Cardiac muscle cell (in vitro differentiated cells and primary cell): ENCODE results near the gene TOB2. TPM values are rescaled to one million over a fixed set of nuclear protein-coding genes. Genes with fewer than 3 reads are reported as not detected.

Experiments
- DNase-seq, 2 donors: peaks; one replicate each; pipeline versions ENCODE4 v3.0.0 to v3.0.0-alpha.2; 2010 to 2017; ENCODE audit warnings: low read depth in 1 of 2, low spot score in 1 of 2
- H3K27ac ChIP-seq: fragments of 200-600 bp; sonication (generic); 2 replicates; pipeline ENCODE4 v1.5.1; 2016
- H3K27me3 ChIP-seq: fragments of 200-600 bp; sonication (generic); 2 replicates; pipeline ENCODE4 v1.6.0; 2016; ENCODE audit warnings: control low read depth
- H3K36me3 ChIP-seq: fragments of 200-600 bp; sonication (generic); 2 replicates; pipeline ENCODE4 v1.5.1; 2016; ENCODE audit warnings: control low read depth
- H3K4me1 ChIP-seq: fragments of 200-600 bp; sonication (generic); 2 replicates; pipeline ENCODE4 v1.8.1; 2017; ENCODE audit warnings: low read depth, mild to moderate bottlenecking, mixed run types
- H3K4me3 ChIP-seq: fragments of 200-600 bp; sonication (generic); 2 replicates; pipeline ENCODE4 v1.5.1; 2016; ENCODE audit warnings: mild to moderate bottlenecking
- H3K9me3 ChIP-seq: fragments of 200-600 bp; sonication (generic); 2 replicates; pipeline ENCODE4 v1.5.1; 2017; ENCODE audit warnings: low read depth, mild to moderate bottlenecking, control low read depth
- polyA plus RNA-seq: library from polyadenylated mRNA; unstranded; fragments of >200 nt; fragmentation: Nextera tagmentation; extraction: Ambion mirVana; gene quantifications from 2 replicates; pipeline ENCODE4 v1.2.1, GENCODE V29; 2016
- total RNA-seq: library from RNA; depleted of rRNA; stranded (reverse); fragments of >200 nt; gene quantifications from 2 replicates; pipeline ENCODE4 v1.2.3, GENCODE V29; 2016
- TF ChIP-seq, protein P1 (sequence below): IDR thresholded peaks from 2 replicates; pipeline ENCODE4 v1.5.1; 2012; ENCODE audit warnings: low read depth, mild to moderate bottlenecking, low read length

The TOB2 gene
- total and polyA plus RNA-seq, 2 experiments from 2014 or later, result 35.5 to 42.4 TPM

DNA sequence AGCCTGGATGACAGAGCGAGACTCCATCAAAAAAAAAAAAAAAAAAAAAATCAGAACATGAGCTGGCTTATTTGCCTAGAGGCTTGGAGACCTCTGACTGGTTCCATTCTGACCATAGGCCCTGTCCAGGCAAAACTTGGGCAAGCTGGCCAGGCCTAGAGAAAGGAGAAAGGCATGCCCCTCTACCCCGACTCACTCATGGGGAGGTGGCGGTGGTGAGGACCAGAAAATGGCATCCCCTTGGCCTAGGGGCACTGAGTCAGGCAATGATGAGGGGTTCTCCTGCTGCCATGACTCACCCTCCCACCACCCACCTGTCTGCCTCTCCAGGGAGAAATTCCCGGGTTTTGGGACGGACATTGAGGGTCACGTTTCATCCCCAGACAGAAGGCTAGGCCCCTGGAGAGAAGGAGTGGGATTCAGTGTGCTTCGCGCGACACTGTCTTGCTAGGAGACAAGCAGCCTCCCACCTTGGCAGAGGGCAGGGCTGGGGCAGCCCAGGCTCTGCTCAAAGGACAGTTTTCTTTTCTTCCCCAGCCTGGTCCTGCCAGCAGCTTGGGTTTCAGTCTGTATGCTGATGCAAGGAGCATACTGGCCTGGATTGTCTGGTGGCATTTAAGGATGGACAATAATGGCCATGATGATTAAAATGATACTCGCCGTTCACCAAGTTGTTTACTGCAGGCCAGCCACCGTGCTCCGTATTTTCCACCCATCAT is 17.2 kb downstream of the TOB2 start:
- Histone ChIP-seq H3K36me3 (peaks cover 3% of the 10 kb centered on the region), H3K27me3 (no peaks in the 10 kb centered on the region), H3K4me3 (no peak overlapping the region), H3K27ac (no peak overlapping the region), H3K9me3 (no peaks in the 10 kb centered on the region), H3K4me1 (peaks cover 4% of the 10 kb centered on the region)
- TF ChIP-seq, protein P1, sequence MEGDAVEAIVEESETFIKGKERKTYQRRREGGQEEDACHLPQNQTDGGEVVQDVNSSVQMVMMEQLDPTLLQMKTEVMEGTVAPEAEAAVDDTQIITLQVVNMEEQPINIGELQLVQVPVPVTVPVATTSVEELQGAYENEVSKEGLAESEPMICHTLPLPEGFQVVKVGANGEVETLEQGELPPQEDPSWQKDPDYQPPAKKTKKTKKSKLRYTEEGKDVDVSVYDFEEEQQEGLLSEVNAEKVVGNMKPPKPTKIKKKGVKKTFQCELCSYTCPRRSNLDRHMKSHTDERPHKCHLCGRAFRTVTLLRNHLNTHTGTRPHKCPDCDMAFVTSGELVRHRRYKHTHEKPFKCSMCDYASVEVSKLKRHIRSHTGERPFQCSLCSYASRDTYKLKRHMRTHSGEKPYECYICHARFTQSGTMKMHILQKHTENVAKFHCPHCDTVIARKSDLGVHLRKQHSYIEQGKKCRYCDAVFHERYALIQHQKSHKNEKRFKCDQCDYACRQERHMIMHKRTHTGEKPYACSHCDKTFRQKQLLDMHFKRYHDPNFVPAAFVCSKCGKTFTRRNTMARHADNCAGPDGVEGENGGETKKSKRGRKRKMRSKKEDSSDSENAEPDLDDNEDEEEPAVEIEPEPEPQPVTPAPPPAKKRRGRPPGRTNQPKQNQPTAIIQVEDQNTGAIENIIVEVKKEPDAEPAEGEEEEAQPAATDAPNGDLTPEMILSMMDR, result no peak
- no peak for DNase-seq

DNA sequence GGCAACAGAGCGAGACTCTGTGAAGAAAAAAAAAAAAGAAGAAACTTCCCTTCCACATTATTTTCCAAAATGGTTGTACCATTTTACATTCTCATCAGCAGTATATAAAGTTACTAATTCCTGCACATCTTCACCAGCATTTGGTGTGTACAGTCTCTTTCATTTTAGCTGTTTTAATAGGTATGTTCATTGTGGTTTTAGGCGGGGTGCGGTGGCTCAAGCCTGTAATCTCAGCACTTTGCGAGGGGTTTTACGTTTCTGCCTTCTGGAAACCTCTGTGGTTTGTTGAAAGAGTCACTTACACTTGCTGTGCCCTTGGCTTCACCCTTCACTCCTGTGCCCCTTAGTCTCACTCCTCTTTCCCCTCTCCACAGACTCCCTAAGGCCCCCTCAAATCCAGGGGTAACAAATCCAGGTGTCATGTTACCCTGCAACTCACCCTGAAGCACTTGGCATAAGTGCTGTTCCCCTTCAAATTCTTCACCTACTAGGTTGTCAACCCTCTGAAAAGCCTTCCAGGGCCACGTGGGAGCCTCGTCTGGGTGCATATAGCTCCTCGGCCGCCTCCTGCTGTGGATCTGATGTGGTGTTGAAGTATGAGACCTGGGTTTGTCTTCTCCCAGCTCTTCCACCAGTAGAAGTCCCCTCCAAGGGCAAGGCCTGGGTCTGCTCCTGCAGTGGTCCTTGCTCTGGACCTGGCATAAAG is 20.8 kb downstream of the TOB2 start:
- TF ChIP-seq, protein P1, result no peak
- Histone ChIP-seq H3K4me3 (no peak overlapping the region), H3K9me3 (no peaks in the 10 kb centered on the region), H3K4me1 (peaks cover 4% of the 10 kb centered on the region), H3K27ac (peak overlapping the region; percentile 77), H3K27me3 (no peaks in the 10 kb centered on the region), H3K36me3 (peaks cover 3% of the 10 kb centered on the region)
- DNase-seq, result peak in 1 of 2 donors; percentile 31

DNA sequence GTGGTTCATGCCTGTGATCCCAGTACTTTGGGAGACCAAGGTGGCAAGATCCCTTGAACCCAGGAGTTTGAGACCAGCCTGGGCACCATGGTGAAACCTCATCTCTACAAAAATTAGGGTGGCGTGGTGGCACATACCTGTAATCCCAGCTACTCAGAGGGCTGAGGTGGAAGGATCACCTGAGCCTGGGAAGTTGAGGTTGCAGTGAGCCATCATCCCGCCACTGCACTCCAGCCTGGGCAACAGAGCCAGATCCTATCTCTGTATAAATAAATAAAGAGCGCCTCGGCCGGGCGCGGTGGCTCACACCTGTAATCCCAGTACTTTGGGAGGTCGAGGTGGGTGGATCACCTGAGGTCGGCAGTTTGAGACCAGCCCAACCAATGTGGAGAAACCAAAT is 27.9 kb downstream of the TOB2 start:
- Histone ChIP-seq H3K27me3 (no peaks in the 10 kb centered on the region), H3K36me3 (no peaks in the 10 kb centered on the region), H3K4me1 (no peaks in the 10 kb centered on the region), H3K9me3 (no peaks in the 10 kb centered on the region), H3K27ac (no peak overlapping the region), H3K4me3 (no peak overlapping the region)
- DNase-seq, result no peak
- TF ChIP-seq, protein P1, result no peak

- DNase-seq, result peak in 1 of 2 donors; percentile 39
- H3K27ac ChIP-seq, result no peak overlapping the region
- H3K4me1 ChIP-seq, result no peaks in the 10 kb centered on the region
- no peaks in the 10 kb centered on the region for H3K9me3 ChIP-seq
- no peaks in the 10 kb centered on the region for H3K27me3 ChIP-seq
- H3K36me3 ChIP-seq, result no peaks in the 10 kb centered on the region
- TF ChIP-seq, protein P1, result no peak
- H3K4me3 ChIP-seq, result no peak overlapping the region
Measured at GRCh38 chr22:41417622-41418390, 28.8 kb downstream of the TOB2 start.

DNA sequence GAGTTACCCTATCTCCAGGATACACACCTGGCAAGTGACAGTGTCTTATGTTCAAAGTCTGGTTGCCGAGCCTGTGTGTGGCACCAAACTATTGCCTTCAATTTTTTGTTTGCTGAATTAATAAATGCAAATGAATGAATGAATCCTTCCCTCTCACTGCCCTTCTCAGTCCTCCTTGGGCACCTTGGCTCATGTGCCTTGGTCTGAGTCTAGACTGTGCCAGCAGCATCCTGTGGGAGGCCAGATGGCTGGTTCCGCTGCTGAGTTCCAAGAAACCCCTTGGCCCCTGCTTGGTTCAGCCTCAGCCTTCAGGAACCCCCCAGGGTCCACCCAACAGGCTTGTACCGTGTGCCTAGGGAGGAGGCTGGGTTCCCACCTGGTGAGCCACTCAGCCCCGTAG is 31.0 kb downstream of the TOB2 start:
- no peak overlapping the region for H3K27ac ChIP-seq
- TF ChIP-seq, protein P1, result no peak
- no peaks in the 10 kb centered on the region for H3K27me3 ChIP-seq
- no peaks in the 10 kb centered on the region for H3K9me3 ChIP-seq
- H3K4me1 ChIP-seq, result peaks cover 6% of the 10 kb centered on the region
- no peak for DNase-seq
- H3K4me3 ChIP-seq, result no peak overlapping the region
- H3K36me3 ChIP-seq, result no peaks in the 10 kb centered on the region
